HUES48 (cell line): ENCODE data around the gene CCDC200.
A peak's percentile ranks its signal among the peaks of the same experiment; 100 is the strongest.
"Not testable (repeated sequence)": the region's sequence is repeated elsewhere in the genome, so short reads cannot be mapped to it uniquely, and the experiment has no call there.

Source experiments
- H3K27ac ChIP-seq: one replicate; pipeline ENCODE4 v1.7.0; 2013; ENCODE audit warnings: low read depth, low read length, inconsistent platforms
- H3K27me3 ChIP-seq: 2 replicates; pipeline ENCODE4 v1.6.1; 2013; ENCODE audit warnings: mild to moderate bottlenecking, low read length; ENCODE audit not compliant: control insufficient read depth, insufficient read depth
- H3K36me3 ChIP-seq: 2 replicates; pipeline ENCODE4 v1.6.1; 2013; ENCODE audit warnings: low read length; ENCODE audit not compliant: control insufficient read depth, insufficient read depth
- H3K4me1 ChIP-seq: 2 replicates; pipeline ENCODE4 v1.6.1; 2013; ENCODE audit warnings: mild to moderate bottlenecking, low read length; ENCODE audit not compliant: control insufficient read depth, insufficient read depth
- H3K4me3 ChIP-seq: 2 replicates; pipeline ENCODE4 v1.5.1; 2013; ENCODE audit warnings: mild to moderate bottlenecking, low read depth, low read length
- H3K9ac ChIP-seq: 2 replicates; pipeline ENCODE4 v1.6.1; 2013; ENCODE audit warnings: mild to moderate bottlenecking, low read depth, low read length, moderate library complexity
- H3K9me3 ChIP-seq: 2 replicates; pipeline ENCODE4 v1.6.1; 2013; ENCODE audit warnings: low read length; ENCODE audit not compliant: control insufficient read depth, insufficient read depth

CCDC200 gene

GRCh38 chr17:43213545-43213944 is 14.9 kb downstream of the CCDC200 start:
- Histone ChIP-seq H3K9ac (no peak overlapping the region), H3K9me3 (no peaks in the 10 kb centered on the region), H3K27ac (no peak overlapping the region), H3K36me3 (peaks cover 12% of the 10 kb centered on the region; the same call in 1 of the 2 replicates), H3K4me3 (no peak overlapping the region), H3K27me3 (no peaks in the 10 kb centered on the region), H3K4me1 (peaks cover 13% of the 10 kb centered on the region)

- H3K9ac ChIP-seq: no peak overlapping the region
- no peak overlapping the region for H3K27ac ChIP-seq
- peaks cover 15% of the 10 kb centered on the region; the same call in 1 of the 2 replicates for H3K36me3 ChIP-seq
- peaks cover 13% of the 10 kb centered on the region for H3K4me1 ChIP-seq
- no peaks in the 10 kb centered on the region for H3K27me3 ChIP-seq
- peak overlapping the region; percentile 76 for H3K4me3 ChIP-seq
- no peaks in the 10 kb centered on the region for H3K9me3 ChIP-seq
These were observed 15.6 kb downstream of the CCDC200 start for GRCh38 chr17:43212641-43213490.

- H3K36me3 ChIP-seq: peaks cover 13% of the 10 kb centered on the region; the same call in 1 of the 2 replicates
- peaks cover 13% of the 10 kb centered on the region for H3K4me1 ChIP-seq
- H3K4me3 ChIP-seq: peak within 1 kb of the TSS; percentile 76
- H3K27me3 ChIP-seq: no peaks in the 10 kb centered on the region
- H3K9ac ChIP-seq: peak within 1 kb of the TSS; percentile 54
- H3K9me3 ChIP-seq: no peaks in the 10 kb centered on the region
- peak within 1 kb of the TSS; percentile 61 for H3K27ac ChIP-seq
These were observed 16.7 kb downstream of the CCDC200 start, which contains the start of gene TMEM106A for GRCh38 chr17:43211480-43212402. Gene TMEM106A, plus strand, starts transcription at chr17:43211875. Its CDS starts 1,167 bp downstream, at chr17:43213042.

- Histone ChIP-seq H3K27me3 (no peaks in the 10 kb centered on the region), H3K9me3 (no peaks in the 10 kb centered on the region), H3K4me1 (peaks cover 13% of the 10 kb centered on the region), H3K4me3 (peak overlapping the region; percentile 76), H3K27ac (peak overlapping the region; percentile 27), H3K36me3 (peaks cover 13% of the 10 kb centered on the region; the same call in 1 of the 2 replicates), H3K9ac (peak overlapping the region; percentile 54; the same call in 1 of the 2 replicates)
These were observed 17.3 kb downstream of the CCDC200 start for GRCh38 chr17:43211123-43211479.

- Histone ChIP-seq H3K27ac (no peak overlapping the region), H3K4me3 (no peak overlapping the region), H3K9ac (no peak overlapping the region), H3K27me3 (no peaks in the 10 kb centered on the region), H3K9me3 (no peaks in the 10 kb centered on the region), H3K36me3 (peaks cover 8% of the 10 kb centered on the region; the same call in 1 of the 2 replicates), H3K4me1 (peaks cover 13% of the 10 kb centered on the region)
These were observed 17.8 kb downstream of the CCDC200 start for GRCh38 chr17:43210576-43210975.

GRCh38 chr17:43203013-43203412 is 25.4 kb downstream of the CCDC200 start:
- H3K4me3 ChIP-seq, H3K27me3 ChIP-seq, H3K4me1 ChIP-seq, H3K9me3 ChIP-seq, H3K27ac ChIP-seq, H3K9ac ChIP-seq: not testable (repeated sequence)
- H3K36me3 ChIP-seq: peaks cover 52% of the 10 kb centered on the region

GRCh38 chr17:43200127-43200526 is 28.3 kb downstream of the CCDC200 start:
- Histone ChIP-seq H3K4me1 (no peaks in the 10 kb centered on the region), H3K27ac (no peak overlapping the region), H3K9ac (no peak overlapping the region), H3K27me3 (no peaks in the 10 kb centered on the region), H3K9me3 (no peaks in the 10 kb centered on the region), H3K4me3 (no peak overlapping the region), H3K36me3 (peaks cover 63% of the 10 kb centered on the region)

GRCh38 chr17:43199633-43200032 is 28.8 kb downstream of the CCDC200 start:
- Histone ChIP-seq H3K4me3 (no peak overlapping the region), H3K27me3 (no peaks in the 10 kb centered on the region), H3K4me1 (no peaks in the 10 kb centered on the region), H3K36me3 (peaks cover 68% of the 10 kb centered on the region), H3K27ac (no peak overlapping the region), H3K9me3 (no peaks in the 10 kb centered on the region), H3K9ac (no peak overlapping the region)

- H3K4me3 ChIP-seq: no peak overlapping the region
- H3K36me3 ChIP-seq: peaks cover 74% of the 10 kb centered on the region
- H3K4me1 ChIP-seq: no peaks in the 10 kb centered on the region
- H3K27ac ChIP-seq: no peak overlapping the region
- no peak overlapping the region for H3K9ac ChIP-seq
- no peaks in the 10 kb centered on the region for H3K27me3 ChIP-seq
- no peaks in the 10 kb centered on the region for H3K9me3 ChIP-seq
These were observed 35.2 kb downstream of the CCDC200 start for GRCh38 chr17:43193251-43193650.

- not testable (repeated sequence) for H3K27ac ChIP-seq
- peaks cover 35% of the 10 kb centered on the region for H3K36me3 ChIP-seq
These were observed 41.8 kb downstream of the CCDC200 start for GRCh38 chr17:43186656-43187055.

More at GRCh38 chr17:43186656-43187055, 41.8 kb downstream of the CCDC200 start:
- not testable (repeated sequence) for H3K4me3 ChIP-seq, H3K4me1 ChIP-seq, H3K9me3 ChIP-seq, H3K9ac ChIP-seq, H3K27me3 ChIP-seq
